A673 (cell line): Measurements from ENCODE around the gene SSTR5.

ENCODE experiments used
- EZH2 ChIP-seq: fragments of 200-600 bp; sonication (generic); IDR thresholded peaks from 2 replicates; pipeline ENCODE4 v1.6.1; 2017; ENCODE audit warnings: borderline replicate concordance, low read depth, mild to moderate bottlenecking, mixed read lengths, antibody characterized with exemption, low read length; ENCODE audit not compliant: poor library complexity, severe bottlenecking
- TF ChIP-seq, protein P1 (sequence below): fragments of 300-800, 200-600 bp; sonication (generic); conservative IDR thresholded peaks from 2 replicates; pipeline ENCODE4 v1.5.1; 2017; ENCODE audit warnings: low read depth, mild to moderate bottlenecking, antibody characterized with exemption, low read length, moderate library complexity, mixed read lengths

DNA sequence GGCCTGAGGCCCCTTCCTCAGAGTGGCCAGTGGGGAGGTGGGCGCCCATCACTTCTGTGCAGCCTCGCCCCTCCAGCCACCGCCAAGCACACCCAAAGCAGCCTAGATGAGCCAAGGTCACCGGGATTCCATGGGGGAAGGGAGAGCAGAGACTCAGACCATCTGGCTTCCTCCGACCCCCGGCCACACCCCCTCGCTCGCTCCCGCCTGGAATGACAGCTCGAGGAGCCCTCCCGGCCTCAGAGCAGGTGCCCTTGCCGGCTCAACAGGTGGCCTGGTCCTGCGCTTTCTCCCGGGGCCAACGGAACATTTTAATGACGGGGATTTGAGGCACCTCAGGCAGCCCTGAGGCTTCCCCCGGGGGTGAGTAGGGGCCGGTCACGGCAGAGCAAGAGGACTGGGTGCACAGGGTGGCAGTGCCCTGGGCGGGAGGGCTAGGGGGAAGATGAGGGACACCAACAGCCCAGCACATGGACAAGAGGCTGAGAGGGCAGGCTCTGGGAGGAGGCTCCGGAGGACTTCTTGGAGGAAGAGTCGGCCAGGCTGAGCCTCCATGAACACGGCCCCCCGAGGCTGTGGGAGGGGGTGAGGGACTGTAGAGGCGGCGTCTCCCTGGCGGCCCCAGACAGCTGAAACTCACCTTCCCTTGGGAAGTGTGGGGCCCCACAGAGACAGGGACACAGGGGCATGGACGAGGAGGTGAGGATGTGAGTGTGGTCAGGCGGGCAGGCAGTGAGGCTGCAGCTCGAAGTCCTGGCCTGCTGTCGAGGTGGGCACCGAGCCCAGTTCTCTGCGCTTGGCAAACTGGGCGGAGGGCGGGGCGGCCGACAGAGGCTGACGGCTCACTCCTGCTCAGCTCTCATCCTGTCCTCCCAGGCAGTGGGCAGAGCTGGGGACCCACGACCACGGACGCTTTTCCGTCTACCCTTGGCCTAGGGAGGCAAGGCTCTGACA lies 36.0 kb downstream of the SSTR5 start:
- TF ChIP-seq, protein P1, sequence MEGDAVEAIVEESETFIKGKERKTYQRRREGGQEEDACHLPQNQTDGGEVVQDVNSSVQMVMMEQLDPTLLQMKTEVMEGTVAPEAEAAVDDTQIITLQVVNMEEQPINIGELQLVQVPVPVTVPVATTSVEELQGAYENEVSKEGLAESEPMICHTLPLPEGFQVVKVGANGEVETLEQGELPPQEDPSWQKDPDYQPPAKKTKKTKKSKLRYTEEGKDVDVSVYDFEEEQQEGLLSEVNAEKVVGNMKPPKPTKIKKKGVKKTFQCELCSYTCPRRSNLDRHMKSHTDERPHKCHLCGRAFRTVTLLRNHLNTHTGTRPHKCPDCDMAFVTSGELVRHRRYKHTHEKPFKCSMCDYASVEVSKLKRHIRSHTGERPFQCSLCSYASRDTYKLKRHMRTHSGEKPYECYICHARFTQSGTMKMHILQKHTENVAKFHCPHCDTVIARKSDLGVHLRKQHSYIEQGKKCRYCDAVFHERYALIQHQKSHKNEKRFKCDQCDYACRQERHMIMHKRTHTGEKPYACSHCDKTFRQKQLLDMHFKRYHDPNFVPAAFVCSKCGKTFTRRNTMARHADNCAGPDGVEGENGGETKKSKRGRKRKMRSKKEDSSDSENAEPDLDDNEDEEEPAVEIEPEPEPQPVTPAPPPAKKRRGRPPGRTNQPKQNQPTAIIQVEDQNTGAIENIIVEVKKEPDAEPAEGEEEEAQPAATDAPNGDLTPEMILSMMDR: no peak
- no peak for TF ChIP-seq EZH2
